BLaER1 treated with 17β-estradiol and CSF1 and Interleukin-3, amounts not matched to agents 10 nM and 100 nM (cell line): ENCODE results near the gene COPE.

Source experiments
- H3K27ac ChIP-seq, 11 experiments: shearing (Covaris generic); formaldehyde crosslinking; 2 replicates each; pipeline ENCODE4 v1.8.1; 2022
- H3K27me3 ChIP-seq, 11 experiments: shearing (Covaris generic); formaldehyde crosslinking; 2 replicates each; pipeline ENCODE4 v1.8.1; 2022
- H3K36me3 ChIP-seq, 11 experiments: shearing (Covaris generic); formaldehyde crosslinking; 2 replicates each; pipeline ENCODE4 v1.8.1; 2022
- H3K4me1 ChIP-seq, 10 experiments: shearing (Covaris generic); formaldehyde crosslinking; 2 replicates each; pipeline ENCODE4 v1.8.1; 2022
- H3K4me2 ChIP-seq, 11 experiments: shearing (Covaris generic); formaldehyde crosslinking; 2 replicates each; pipeline ENCODE4 v1.8.1; 2022
- H3K4me3 ChIP-seq, 10 experiments: shearing (Covaris generic); formaldehyde crosslinking; 2 replicates each; pipeline ENCODE4 v1.8.1; 2022
- H3K9ac ChIP-seq, 11 experiments: shearing (Covaris generic); formaldehyde crosslinking; 2 replicates each; pipeline ENCODE4 v1.8.1; 2022
- H3K9me3 ChIP-seq, 11 experiments: shearing (Covaris generic); formaldehyde crosslinking; replicated peaks in 1 of 11; 2 replicates each; pipeline ENCODE4 v1.8.1; 2022
- H4K20me1 ChIP-seq, 11 experiments: shearing (Covaris generic); formaldehyde crosslinking; 2 replicates each; pipeline ENCODE4 v1.8.1; 2022
- Cebpa-rat ChIP-seq, 11 experiments: shearing (Covaris generic); IDR thresholded peaks; 2 replicates each; pipeline ENCODE4 v1.8.1; 2022

COPE gene

GRCh38 chr19:18901491-18901890 is 17.7 kb downstream of the COPE start:
- TF ChIP-seq Cebpa-rat (IDR thresholded peaks at IDR 0.05): no peak
- Histone ChIP-seq H3K9me3 (no peaks in the 10 kb centered on the region), H4K20me1 (peaks cover 17 to 92% (median 59%) of the 10 kb centered on the region in 11 experiments; a peak in 18 of 22 replicates), H3K27me3 (peaks cover 13 to 21% (median 17%) of the 10 kb centered on the region in 11 experiments), H3K4me1 (peaks cover 0 to 14% (median 8%) of the 10 kb centered on the region in 10 experiments; a peak in 12 of 20 replicates), H3K27ac (no peak overlapping the region), H3K36me3 (peaks cover 51 to 79% (median 69%) of the 10 kb centered on the region in 11 experiments), H3K4me2 (no peak overlapping the region), H3K9ac (no peak overlapping the region), H3K4me3 (no peak overlapping the region)

DNA sequence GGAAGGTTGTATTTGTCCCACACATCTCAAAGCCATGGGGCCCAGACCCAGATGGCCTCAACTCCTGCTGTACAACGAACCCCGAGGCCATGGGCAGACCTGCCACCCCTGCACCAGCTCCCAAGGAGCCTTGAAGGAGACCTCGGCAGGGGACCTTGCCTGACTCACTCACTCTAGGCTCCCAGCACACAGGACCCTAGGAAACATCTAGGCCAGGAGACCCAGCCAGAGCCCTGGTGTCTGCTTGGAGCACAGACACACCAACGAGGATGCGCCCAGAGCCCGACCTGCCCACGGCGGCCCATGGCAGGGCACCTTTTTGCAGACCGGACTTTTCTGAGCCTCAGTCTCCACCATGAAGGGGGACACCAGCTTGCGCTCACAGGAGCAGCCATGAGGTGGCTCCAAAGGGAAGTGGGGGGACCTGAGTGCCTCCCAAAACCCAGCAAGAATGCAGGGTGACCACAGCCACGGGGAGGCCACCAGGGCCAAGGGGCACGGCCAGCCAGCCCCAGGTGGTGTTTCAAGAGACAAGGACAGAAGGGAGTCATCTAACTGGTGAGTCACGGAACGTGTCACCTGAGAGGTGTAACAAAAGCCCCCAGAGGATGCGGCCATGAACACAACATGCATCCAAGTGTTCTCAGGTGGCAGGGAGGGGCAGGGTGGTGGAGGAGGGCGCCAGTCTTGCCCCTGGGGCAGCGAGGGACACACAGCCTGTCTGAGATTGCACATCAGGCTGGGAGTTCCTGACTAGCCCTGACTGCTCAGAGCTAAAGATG is 18.3 kb downstream of the COPE start:
- Histone ChIP-seq H3K4me1 (peaks cover 0 to 12% (median 9%) of the 10 kb centered on the region in 10 experiments; a peak in 17 of 20 replicates), H3K9me3 (no peaks in the 10 kb centered on the region), H3K9ac (no peak overlapping the region), H3K27me3 (peaks cover 19 to 27% (median 23%) of the 10 kb centered on the region in 11 experiments), H3K36me3 (peaks cover 45 to 73% (median 63%) of the 10 kb centered on the region in 11 experiments), H4K20me1 (peaks cover 19 to 90% (median 54%) of the 10 kb centered on the region in 11 experiments; a peak in 18 of 22 replicates), H3K4me3 (no peak overlapping the region), H3K27ac (no peak overlapping the region), H3K4me2 (no peak overlapping the region)
- no peak for TF ChIP-seq Cebpa-rat (IDR thresholded peaks at IDR 0.05)

DNA sequence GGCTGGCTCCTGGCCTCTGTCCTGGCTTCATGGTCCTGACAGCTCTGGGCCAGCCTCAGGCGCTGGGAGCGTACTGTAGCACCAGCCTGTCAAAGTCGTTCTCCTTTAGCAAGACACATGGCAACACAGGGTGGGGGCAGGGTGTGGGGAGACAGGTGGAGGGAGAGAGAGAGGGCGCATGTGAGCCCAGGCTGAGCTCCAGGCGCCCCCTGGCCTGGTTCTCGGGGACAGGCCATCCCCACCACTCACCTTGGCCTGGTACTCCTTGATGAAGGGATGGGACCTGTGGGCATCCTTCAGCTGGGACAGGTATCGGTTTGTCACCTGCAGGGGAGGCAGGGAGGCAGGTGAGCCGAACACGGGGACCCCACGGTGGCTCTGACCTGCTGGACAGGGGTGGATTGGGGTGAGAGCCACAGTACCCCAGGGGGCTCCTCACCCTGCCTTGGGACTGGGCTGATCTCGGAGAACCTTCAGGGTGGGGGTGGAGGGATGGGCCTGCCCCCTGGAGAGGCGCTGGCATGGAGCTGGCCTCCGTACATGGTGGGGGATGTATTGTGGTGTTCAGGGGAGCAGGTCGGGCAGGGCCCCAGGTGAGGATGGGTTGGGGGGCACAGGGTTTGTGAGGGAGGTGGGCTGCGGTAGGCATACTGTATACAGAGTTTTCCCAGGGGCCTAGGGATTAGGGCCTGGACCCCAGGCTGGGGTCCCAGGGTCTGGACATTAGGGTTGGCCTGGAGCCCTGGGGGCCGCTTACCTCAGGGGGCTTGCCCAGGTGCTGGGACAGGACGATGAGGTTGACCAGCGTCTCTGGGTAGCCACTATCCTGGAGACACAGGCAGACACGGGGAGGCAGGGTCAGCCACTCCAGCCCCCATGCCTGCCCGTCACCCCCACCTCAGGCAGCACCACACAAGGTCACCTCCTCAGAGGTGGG is 19.3 kb downstream of the COPE start:
- Histone ChIP-seq H3K4me3 (no peak overlapping the region), H3K36me3 (peaks cover 35 to 63% (median 53%) of the 10 kb centered on the region in 11 experiments), H3K4me1 (peaks cover 10 to 21% (median 17%) of the 10 kb centered on the region in 10 experiments; a peak in 18 of 20 replicates), H3K9me3 (no peaks in the 10 kb centered on the region), H3K9ac (no peak overlapping the region), H3K27ac (no peak overlapping the region), H3K4me2 (no peak overlapping the region), H3K27me3 (peaks cover 29 to 37% (median 33%) of the 10 kb centered on the region in 11 experiments), H4K20me1 (peaks cover 14 to 90% (median 55%) of the 10 kb centered on the region in 11 experiments; a peak in 19 of 22 replicates)
- no peak for TF ChIP-seq Cebpa-rat (IDR thresholded peaks at IDR 0.05)

GRCh38 chr19:18898607-18899408 is 20.4 kb downstream of the COPE start:
- Histone ChIP-seq H3K4me3 (no peak overlapping the region), H3K36me3 (peaks cover 30 to 52% (median 42%) of the 10 kb centered on the region in 11 experiments), H3K4me1 (peaks cover 17 to 32% (median 27%) of the 10 kb centered on the region in 10 experiments; a peak in 18 of 20 replicates), H3K9me3 (no peaks in the 10 kb centered on the region), H3K9ac (no peak overlapping the region), H3K27me3 (peaks cover 39 to 48% (median 44%) of the 10 kb centered on the region in 11 experiments), H4K20me1 (peaks cover 14 to 87% (median 62%) of the 10 kb centered on the region in 11 experiments; a peak in 19 of 22 replicates), H3K27ac (no peak overlapping the region), H3K4me2 (no peak overlapping the region)
- no peak for TF ChIP-seq Cebpa-rat (IDR thresholded peaks at IDR 0.05)

DNA sequence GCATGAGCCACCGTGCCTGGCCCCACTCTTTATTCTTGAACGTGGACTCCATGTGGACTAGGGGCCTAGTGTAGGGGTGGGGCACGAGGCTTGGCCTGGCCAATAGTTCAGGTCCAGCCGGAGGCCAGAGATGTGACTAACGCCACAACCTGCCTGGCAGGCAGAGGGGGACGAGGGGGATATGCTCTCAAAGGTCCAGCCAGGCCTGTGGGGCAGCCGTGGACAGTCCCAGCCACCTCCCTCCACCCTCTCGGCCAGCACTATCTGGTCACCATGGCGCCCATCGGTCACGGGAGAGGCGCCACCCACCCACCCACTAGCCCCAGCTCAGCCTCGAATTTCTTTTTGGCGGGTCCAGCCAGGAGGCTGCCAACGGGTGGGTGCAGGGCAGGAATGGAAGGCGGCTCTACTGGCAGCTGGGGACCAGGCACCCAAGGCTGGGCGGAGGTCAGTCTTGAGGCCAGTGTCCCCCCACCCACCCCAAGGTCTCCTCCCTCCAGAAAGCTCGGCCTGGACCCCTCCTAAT is 21.0 kb downstream of the COPE start:
- H3K9ac ChIP-seq: no peak overlapping the region
- no peak for TF ChIP-seq Cebpa-rat (IDR thresholded peaks at IDR 0.05)
- peaks cover 17 to 35% (median 33%) of the 10 kb centered on the region in 10 experiments; a peak in 18 of 20 replicates for H3K4me1 ChIP-seq
- peaks cover 14 to 85% (median 62%) of the 10 kb centered on the region in 11 experiments; a peak in 19 of 22 replicates for H4K20me1 ChIP-seq
- peaks cover 30 to 46% (median 36%) of the 10 kb centered on the region in 11 experiments for H3K36me3 ChIP-seq
- peaks cover 46 to 55% (median 50%) of the 10 kb centered on the region in 11 experiments for H3K27me3 ChIP-seq
- no peak overlapping the region for H3K4me2 ChIP-seq
- no peak overlapping the region for H3K27ac ChIP-seq
- H3K9me3 ChIP-seq: no peaks in the 10 kb centered on the region
- no peak overlapping the region for H3K4me3 ChIP-seq

DNA sequence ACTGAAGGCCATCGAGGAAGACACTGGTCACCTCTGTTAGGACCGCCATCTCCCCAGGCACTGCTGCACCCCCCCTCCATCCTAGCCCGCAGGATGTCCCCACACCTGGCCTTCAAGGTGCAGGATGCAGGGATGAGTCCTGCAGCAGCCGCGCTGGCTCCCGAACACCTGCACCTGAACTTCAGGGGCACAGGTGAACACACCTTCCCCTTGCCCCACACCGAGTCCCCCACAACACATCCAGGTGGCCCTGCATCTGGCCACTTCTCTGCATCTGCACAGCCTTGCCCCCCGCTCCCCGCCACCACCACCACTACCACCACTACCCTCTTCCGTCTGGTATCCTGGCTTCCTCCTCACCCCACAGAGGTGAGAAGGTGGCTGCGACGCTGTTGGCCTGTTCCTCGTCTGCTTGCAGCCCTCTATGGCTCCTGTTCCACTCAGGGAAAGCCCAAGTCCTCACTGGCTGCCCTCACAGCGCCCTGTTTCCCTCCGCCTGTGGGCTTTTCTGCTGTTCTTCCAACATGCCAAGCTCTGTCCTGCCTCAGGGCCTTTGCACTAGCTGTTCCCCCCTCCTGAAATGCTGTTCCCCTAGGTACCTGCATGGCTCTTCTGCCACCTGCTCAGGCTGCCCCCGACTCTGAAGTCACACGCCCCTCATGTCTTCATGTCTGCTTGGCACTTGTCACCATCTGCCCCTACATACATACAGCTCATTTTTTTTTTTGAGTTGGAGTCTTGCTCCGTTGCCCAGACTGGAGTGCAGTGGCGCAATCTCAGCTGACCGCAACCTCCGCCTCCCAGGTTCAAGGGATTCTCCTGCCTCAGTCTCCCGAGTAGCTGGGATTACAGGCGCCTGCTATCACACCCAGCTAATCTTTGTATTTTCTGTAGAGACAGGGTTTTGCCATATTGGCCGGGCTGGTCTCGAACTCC is 21.8 kb downstream of the COPE start:
- no peak overlapping the region for H3K4me3 ChIP-seq

GRCh38 chr19:18896421-18896841 is 22.8 kb downstream of the COPE start:
- Histone ChIP-seq H3K36me3 (peaks cover 24 to 31% (median 27%) of the 10 kb centered on the region in 11 experiments), H3K9ac (no peak overlapping the region), H4K20me1 (peaks cover 14 to 80% (median 59%) of the 10 kb centered on the region in 11 experiments; a peak in 19 of 22 replicates), H3K9me3 (no peaks in the 10 kb centered on the region), H3K4me2 (no peak overlapping the region), H3K4me1 (peaks cover 17 to 37% (median 29%) of the 10 kb centered on the region in 10 experiments; a peak in 18 of 20 replicates), H3K27ac (no peak overlapping the region), H3K27me3 (peaks cover 57 to 72% (median 67%) of the 10 kb centered on the region in 11 experiments), H3K4me3 (no peak overlapping the region)
- no peak for TF ChIP-seq Cebpa-rat (IDR thresholded peaks at IDR 0.05)

More for the DNA sequence above, 21.8 kb downstream of the COPE start:
- H3K4me2 ChIP-seq: no peak overlapping the region
- no peak overlapping the region for H3K9ac ChIP-seq
- H3K27me3 ChIP-seq: peaks cover 53 to 63% (median 58%) of the 10 kb centered on the region in 11 experiments
- H3K36me3 ChIP-seq: peaks cover 27 to 40% (median 30%) of the 10 kb centered on the region in 11 experiments
- H3K4me1 ChIP-seq: peaks cover 17 to 35% (median 29%) of the 10 kb centered on the region in 10 experiments; a peak in 18 of 20 replicates
- H3K9me3 ChIP-seq: no peaks in the 10 kb centered on the region
- H3K27ac ChIP-seq: no peak overlapping the region
- H4K20me1 ChIP-seq: peaks cover 14 to 80% (median 60%) of the 10 kb centered on the region in 11 experiments; a peak in 19 of 22 replicates
- TF ChIP-seq Cebpa-rat (IDR thresholded peaks at IDR 0.05): no peak
